GM23338 (cell line): ENCODE results near the gene PICK1. TPM values are rescaled to one million over a fixed set of nuclear protein-coding genes. Genes with fewer than 3 reads are reported as not detected.

Source experiments
- ATAC-seq: fragments of 200-7000 bp; cut with Tn5 transposase; 3 replicates; pipeline ENCODE4 v1.9.1; 2020
- DNase-seq: peaks from one replicate; pipeline ENCODE4 v3.0.0-alpha.2; 2015; ENCODE audit warnings: low spot score
- H2AFZ ChIP-seq: fragments of 200-600 bp; sonication (generic); 2 replicates; pipeline ENCODE4 v1.8.0; 2016; ENCODE audit warnings: antibody characterized with exemption, mild to moderate bottlenecking, moderate library complexity
- H3F3A ChIP-seq: fragments of 200-600 bp; sonication (generic); replicated peaks from 2 replicates; pipeline ENCODE4 v1.8.0; 2017; ENCODE audit warnings: antibody characterized with exemption, mixed run types, low read depth
- H3K27ac ChIP-seq: fragments of 200-600 bp; sonication (generic); 2 replicates; pipeline ENCODE4 v1.6.1; 2016; ENCODE audit warnings: low read depth
- H3K27me3 ChIP-seq: fragments of 200-600 bp; sonication (generic); 2 replicates; pipeline ENCODE4 v1.8.0; 2016; ENCODE audit warnings: mild to moderate bottlenecking, mixed run types, moderate library complexity; ENCODE audit not compliant: insufficient read depth
- H3K36me3 ChIP-seq: fragments of 200-600 bp; sonication (generic); 2 replicates; pipeline ENCODE4 v1.8.0; 2016; ENCODE audit warnings: mild to moderate bottlenecking; ENCODE audit not compliant: insufficient read depth
- H3K4me1 ChIP-seq: fragments of 200-600 bp; sonication (generic); 2 replicates; pipeline ENCODE4 v1.8.0; 2016; ENCODE audit warnings: mild to moderate bottlenecking, moderate library complexity; ENCODE audit not compliant: insufficient read depth
- H3K4me2 ChIP-seq: fragments of 200-600 bp; sonication (generic); 2 replicates; pipeline ENCODE4 v1.7.1; 2017; ENCODE audit warnings: mixed run types
- H3K4me3 ChIP-seq: fragments of 200-600 bp; sonication (generic); 2 replicates; pipeline ENCODE4 v1.6.1; 2016; ENCODE audit warnings: mixed run types
- H3K79me2 ChIP-seq: fragments of 200-600 bp; sonication (generic); replicated peaks from 2 replicates; pipeline ENCODE4 v1.8.0; 2017; ENCODE audit warnings: mild to moderate bottlenecking; ENCODE audit not compliant: insufficient read depth
- H3K9me2 ChIP-seq: fragments of 200-600 bp; sonication (generic); 2 replicates; pipeline ENCODE4 v1.8.0; 2017; ENCODE audit not compliant: insufficient read depth
- H4K20me1 ChIP-seq: fragments of 200-600 bp; sonication (generic); replicated peaks from 2 replicates; pipeline ENCODE4 v1.8.0; 2017; ENCODE audit warnings: mild to moderate bottlenecking; ENCODE audit not compliant: insufficient read depth
- H3K27ac Mint-ChIP-seq: 2 replicates; pipeline ENCODE4 v1.8.0; 2020; ENCODE audit warnings: inconsistent platforms, mild to moderate bottlenecking, moderate library complexity, mixed read lengths
- H3K27me3 Mint-ChIP-seq: 3 replicates; pipeline ENCODE4 v1.8.0; 2022; ENCODE audit warnings: low read depth, mild to moderate bottlenecking, moderate library complexity, mixed read lengths, inconsistent platforms; ENCODE audit not compliant: insufficient read depth, poor library complexity
- H3K36me3 Mint-ChIP-seq: 3 replicates; pipeline ENCODE4 v1.8.0; 2021; ENCODE audit warnings: low read depth, mild to moderate bottlenecking, inconsistent platforms, moderate library complexity, mixed read lengths
- H3K4me1 Mint-ChIP-seq: 3 replicates; pipeline ENCODE4 v1.8.0; 2020; ENCODE audit warnings: mild to moderate bottlenecking, inconsistent platforms, mixed read lengths
- H3K4me3 Mint-ChIP-seq: 3 replicates; pipeline ENCODE4 v1.8.0; 2021; ENCODE audit warnings: moderate library complexity, mild to moderate bottlenecking, inconsistent platforms, mixed read lengths
- H3K9me3 Mint-ChIP-seq: 3 replicates; pipeline ENCODE4 v1.8.0; 2020; ENCODE audit warnings: moderate library complexity, mild to moderate bottlenecking, inconsistent platforms, mixed read lengths
- CREB1 ChIP-seq: fragments of 250-450 bp; sonication (Bioruptor Pico); IDR thresholded peaks from 2 replicates; pipeline ENCODE4 v1.5.0; 2020; ENCODE audit warnings: low read depth, mild to moderate bottlenecking, moderate library complexity
- CTCF ChIP-seq, 2 experiments: fragments of 200-600 bp in 1 of 2; sonication (generic) in 1 of 2; conservative IDR thresholded peaks; 2 replicates each; pipeline versions ENCODE4 v1.5.1 to v1.6.1; 2016 to 2017; ENCODE audit warnings: antibody characterized with exemption in 2 of 2, low read depth in 2 of 2, mild to moderate bottlenecking in 2 of 2, moderate library complexity in 1 of 2
- EZH2 ChIP-seq: fragments of 200-600 bp; sonication (generic); IDR thresholded peaks from one replicate; pipeline ENCODE4 v1.8.0; 2017; ENCODE audit warnings: antibody characterized with exemption, mild to moderate bottlenecking, low read depth; ENCODE audit not compliant: unreplicated experiment
- EZH2phosphoT487 ChIP-seq: fragments of 200-600 bp; sonication (generic); IDR thresholded peaks from one replicate; pipeline ENCODE4 v1.8.1; 2018; ENCODE audit warnings: antibody characterized with exemption; ENCODE audit not compliant: unreplicated experiment
- JUNB ChIP-seq: IDR thresholded peaks from one replicate; pipeline ENCODE4 v1.6.1; 2016; ENCODE audit warnings: antibody characterized with exemption; ENCODE audit not compliant: unreplicated experiment
- NANOG ChIP-seq: IDR thresholded peaks from 2 replicates; pipeline ENCODE4 v1.6.1; 2016; ENCODE audit warnings: antibody characterized with exemption, borderline replicate concordance
- POLR2AphosphoS5 ChIP-seq: IDR thresholded peaks from 2 replicates; pipeline ENCODE4 v1.6.1; 2016; ENCODE audit warnings: antibody characterized with exemption, low read depth
- REST ChIP-seq: IDR thresholded peaks from one replicate; pipeline ENCODE4 v1.6.1; 2018; ENCODE audit warnings: antibody characterized with exemption; ENCODE audit not compliant: unreplicated experiment
- STAT1 ChIP-seq: IDR thresholded peaks from one replicate; pipeline ENCODE4 v1.6.1; 2016; ENCODE audit warnings: antibody characterized with exemption; ENCODE audit not compliant: unreplicated experiment
- ZNF114 ChIP-seq: fragments of 250-450 bp; sonication (Bioruptor Pico); IDR thresholded peaks from 2 replicates; pipeline ENCODE4 v1.5.0; 2020; ENCODE audit warnings: mild to moderate bottlenecking, moderate library complexity
- ZNF331 ChIP-seq: fragments of 250-450 bp; sonication (Bioruptor Pico); IDR thresholded peaks from 2 replicates; pipeline ENCODE4 v1.5.0; 2020; ENCODE audit warnings: low read depth, mild to moderate bottlenecking, moderate library complexity
- polyA plus RNA-seq: library from polyadenylated mRNA; unstranded; fragments of >200 nt; fragmentation: Nextera tagmentation; extraction: Ambion mirVana; gene quantifications from 2 replicates; pipeline ENCODE4 v1.2.1, GENCODE V29; 2016
- total RNA-seq: library from RNA; depleted of rRNA; stranded (reverse); fragments of >200 nt; shearing (Covaris generic); gene quantifications from 2 replicates; pipeline ENCODE4 v1.2.3, GENCODE V29; 2014
- TF ChIP-seq, protein P1 (sequence below): IDR thresholded peaks from 2 replicates; pipeline ENCODE4 v1.6.1; 2016; ENCODE audit warnings: antibody characterized with exemption
- TF ChIP-seq, protein P2 (sequence below): fragments of 250-450 bp; sonication (Bioruptor Pico); IDR thresholded peaks from 2 replicates; pipeline ENCODE4 v1.5.0; 2020; ENCODE audit warnings: mild to moderate bottlenecking, moderate library complexity

PICK1 gene
- total and polyA plus RNA-seq, 2 experiments from 2014 or later, result 15.9 to 28.3 TPM

DNA sequence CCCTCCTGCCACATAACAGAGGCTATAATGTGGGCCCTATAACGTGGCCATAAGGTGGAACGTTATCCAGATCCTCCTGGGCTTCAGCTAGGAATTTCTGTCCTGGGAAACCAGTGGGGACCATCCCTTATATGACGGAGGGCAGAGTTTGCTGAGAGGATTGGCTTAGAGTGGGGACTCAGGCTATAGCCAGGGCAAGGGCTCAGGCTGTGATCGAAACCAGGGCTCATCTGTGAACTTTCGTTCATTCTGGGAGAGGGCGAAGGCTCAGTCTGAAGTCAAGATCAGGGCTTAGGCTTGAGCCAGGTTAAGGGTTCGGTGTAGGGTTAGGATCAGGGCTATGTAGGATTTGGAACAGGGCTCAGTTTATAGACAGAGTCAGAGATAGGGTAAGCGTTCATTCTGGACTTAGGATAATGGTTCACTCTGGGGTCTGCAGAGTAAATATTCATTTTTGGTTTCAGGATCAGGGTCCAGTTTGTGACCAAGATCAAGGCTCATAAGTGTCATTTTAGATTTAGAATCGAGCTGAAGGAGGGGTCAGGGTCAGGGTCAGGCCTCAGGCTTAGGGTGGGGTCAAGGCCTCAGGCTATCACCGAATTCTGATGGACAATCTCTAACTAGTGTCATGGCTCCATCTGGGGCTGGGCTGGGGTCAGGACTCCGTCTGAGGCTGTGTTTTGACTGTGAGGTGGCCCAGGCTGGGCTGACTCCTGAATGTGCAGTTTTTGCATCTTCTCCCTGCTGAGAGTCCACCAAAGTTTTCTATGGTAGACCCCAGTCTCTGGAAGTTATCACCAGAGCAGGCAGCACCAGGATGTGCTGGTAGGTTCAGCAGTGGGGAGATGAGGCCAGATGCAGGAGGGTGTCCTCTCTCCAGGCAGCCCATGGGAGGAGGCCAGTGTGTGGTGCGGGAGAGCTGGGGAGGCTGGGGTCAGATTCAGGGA is 39.0 kb upstream of the PICK1 start:
- H3F3A ChIP-seq, result no peaks in the 10 kb centered on the region
- H3K4me2 ChIP-seq, result no peak overlapping the region
- TF ChIP-seq JUNB (no peak), EZH2phosphoT487 (no peak), CREB1 (CRISPR knock-in tag) (no peak), NANOG (no peak), POLR2AphosphoS5 (no peak), EZH2 (no peak), ZNF114 (no peak), STAT1 (no peak), ZNF331 (CRISPR knock-in tag) (no peak), REST (no peak), CTCF (conservative IDR thresholded peaks at IDR 0.05; ENCODE audit: low read depth in 2 of 2) (no peak)
- TF ChIP-seq, protein P1, sequence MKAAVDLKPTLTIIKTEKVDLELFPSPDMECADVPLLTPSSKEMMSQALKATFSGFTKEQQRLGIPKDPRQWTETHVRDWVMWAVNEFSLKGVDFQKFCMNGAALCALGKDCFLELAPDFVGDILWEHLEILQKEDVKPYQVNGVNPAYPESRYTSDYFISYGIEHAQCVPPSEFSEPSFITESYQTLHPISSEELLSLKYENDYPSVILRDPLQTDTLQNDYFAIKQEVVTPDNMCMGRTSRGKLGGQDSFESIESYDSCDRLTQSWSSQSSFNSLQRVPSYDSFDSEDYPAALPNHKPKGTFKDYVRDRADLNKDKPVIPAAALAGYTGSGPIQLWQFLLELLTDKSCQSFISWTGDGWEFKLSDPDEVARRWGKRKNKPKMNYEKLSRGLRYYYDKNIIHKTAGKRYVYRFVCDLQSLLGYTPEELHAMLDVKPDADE, result no peak
- TF ChIP-seq, protein P2, sequence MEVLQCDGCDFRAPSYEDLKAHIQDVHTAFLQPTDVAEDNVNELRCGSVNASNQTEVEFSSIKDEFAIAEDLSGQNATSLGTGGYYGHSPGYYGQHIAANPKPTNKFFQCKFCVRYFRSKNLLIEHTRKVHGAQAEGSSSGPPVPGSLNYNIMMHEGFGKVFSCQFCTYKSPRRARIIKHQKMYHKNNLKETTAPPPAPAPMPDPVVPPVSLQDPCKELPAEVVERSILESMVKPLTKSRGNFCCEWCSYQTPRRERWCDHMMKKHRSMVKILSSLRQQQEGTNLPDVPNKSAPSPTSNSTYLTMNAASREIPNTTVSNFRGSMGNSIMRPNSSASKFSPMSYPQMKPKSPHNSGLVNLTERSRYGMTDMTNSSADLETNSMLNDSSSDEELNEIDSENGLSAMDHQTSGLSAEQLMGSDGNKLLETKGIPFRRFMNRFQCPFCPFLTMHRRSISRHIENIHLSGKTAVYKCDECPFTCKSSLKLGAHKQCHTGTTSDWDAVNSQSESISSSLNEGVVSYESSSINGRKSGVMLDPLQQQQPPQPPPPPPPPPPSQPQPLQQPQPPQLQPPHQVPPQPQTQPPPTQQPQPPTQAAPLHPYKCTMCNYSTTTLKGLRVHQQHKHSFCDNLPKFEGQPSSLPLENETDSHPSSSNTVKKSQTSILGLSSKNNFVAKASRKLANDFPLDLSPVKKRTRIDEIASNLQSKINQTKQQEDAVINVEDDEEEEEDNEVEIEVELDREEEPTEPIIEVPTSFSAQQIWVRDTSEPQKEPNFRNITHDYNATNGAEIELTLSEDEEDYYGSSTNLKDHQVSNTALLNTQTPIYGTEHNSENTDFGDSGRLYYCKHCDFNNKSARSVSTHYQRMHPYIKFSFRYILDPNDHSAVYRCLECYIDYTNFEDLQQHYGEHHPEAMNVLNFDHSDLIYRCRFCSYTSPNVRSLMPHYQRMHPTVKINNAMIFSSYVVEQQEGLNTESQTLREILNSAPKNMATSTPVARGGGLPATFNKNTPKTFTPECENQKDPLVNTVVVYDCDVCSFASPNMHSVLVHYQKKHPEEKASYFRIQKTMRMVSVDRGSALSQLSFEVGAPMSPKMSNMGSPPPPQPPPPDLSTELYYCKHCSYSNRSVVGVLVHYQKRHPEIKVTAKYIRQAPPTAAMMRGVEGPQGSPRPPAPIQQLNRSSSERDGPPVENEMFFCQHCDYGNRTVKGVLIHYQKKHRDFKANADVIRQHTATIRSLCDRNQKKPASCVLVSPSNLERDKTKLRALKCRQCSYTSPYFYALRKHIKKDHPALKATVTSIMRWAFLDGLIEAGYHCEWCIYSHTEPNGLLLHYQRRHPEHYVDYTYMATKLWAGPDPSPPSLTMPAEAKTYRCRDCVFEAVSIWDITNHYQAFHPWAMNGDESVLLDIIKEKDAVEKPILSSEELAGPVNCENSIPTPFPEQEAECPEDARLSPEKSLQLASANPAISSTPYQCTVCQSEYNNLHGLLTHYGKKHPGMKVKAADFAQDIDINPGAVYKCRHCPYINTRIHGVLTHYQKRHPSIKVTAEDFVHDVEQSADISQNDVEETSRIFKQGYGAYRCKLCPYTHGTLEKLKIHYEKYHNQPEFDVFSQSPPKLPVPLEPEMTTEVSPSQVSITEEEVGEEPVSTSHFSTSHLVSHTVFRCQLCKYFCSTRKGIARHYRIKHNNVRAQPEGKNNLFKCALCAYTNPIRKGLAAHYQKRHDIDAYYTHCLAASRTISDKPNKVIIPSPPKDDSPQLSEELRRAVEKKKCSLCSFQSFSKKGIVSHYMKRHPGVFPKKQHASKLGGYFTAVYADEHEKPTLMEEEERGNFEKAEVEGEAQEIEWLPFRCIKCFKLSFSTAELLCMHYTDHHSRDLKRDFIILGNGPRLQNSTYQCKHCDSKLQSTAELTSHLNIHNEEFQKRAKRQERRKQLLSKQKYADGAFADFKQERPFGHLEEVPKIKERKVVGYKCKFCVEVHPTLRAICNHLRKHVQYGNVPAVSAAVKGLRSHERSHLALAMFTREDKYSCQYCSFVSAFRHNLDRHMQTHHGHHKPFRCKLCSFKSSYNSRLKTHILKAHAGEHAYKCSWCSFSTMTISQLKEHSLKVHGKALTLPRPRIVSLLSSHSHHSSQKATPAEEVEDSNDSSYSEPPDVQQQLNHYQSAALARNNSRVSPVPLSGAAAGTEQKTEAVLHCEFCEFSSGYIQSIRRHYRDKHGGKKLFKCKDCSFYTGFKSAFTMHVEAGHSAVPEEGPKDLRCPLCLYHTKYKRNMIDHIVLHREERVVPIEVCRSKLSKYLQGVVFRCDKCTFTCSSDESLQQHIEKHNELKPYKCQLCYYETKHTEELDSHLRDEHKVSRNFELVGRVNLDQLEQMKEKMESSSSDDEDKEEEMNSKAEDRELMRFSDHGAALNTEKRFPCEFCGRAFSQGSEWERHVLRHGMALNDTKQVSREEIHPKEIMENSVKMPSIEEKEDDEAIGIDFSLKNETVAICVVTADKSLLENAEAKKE (CRISPR knock-in tag), result no peak
- no peaks in the 10 kb centered on the region for H3K4me1 ChIP-seq
- H4K20me1 ChIP-seq, result no peaks in the 10 kb centered on the region
- no peak overlapping the region for H3K4me3 ChIP-seq
- H3K36me3 Mint-ChIP-seq, result no peaks in the 10 kb centered on the region
- peaks cover 4% of the 10 kb centered on the region; the same call in 1 of the 3 replicates for H3K4me1 Mint-ChIP-seq
- H3K27ac ChIP-seq, result no peak overlapping the region
- no peaks in the 10 kb centered on the region for H3K27me3 ChIP-seq
- no peak overlapping the region for H2AFZ ChIP-seq
- H3K79me2 ChIP-seq, result no peaks in the 10 kb centered on the region
- no peak overlapping the region; the same call in 1 of the 2 replicates for H3K27ac Mint-ChIP-seq
- peaks cover 16% of the 10 kb centered on the region for H3K27me3 Mint-ChIP-seq
- 0 out of 2 replicates have a peak, but pooled peaks cover 4% of the 10 kb centered on the region for H3K9me2 ChIP-seq
- H3K4me3 Mint-ChIP-seq, result no peak overlapping the region
- no peaks in the 10 kb centered on the region for H3K36me3 ChIP-seq
- H3K9me3 Mint-ChIP-seq, result no peaks in the 10 kb centered on the region; the same call in 2 of the 3 replicates
- ATAC-seq (no peak), DNase-seq (no peak)
